Calu3 (cell line): Measurements from ENCODE around the gene HIPK3. TPM values are rescaled to one million over a fixed set of nuclear protein-coding genes. Genes with fewer than 3 reads are reported as not detected.

Experiments used
- BruUV-seq: library from RNA; stranded (reverse); fragments of 400-500 nt; replicated peaks from 2 replicates; lab custom pipeline; 2021; lab: Mats Ljungman, UMichigan
- CTCF ChIA-PET: fragments of 300-600 bp; sonication (Branson Sonifier 250); formaldehyde crosslinking; loops from one replicate; lab custom pipeline; 2022; ENCODE audit warnings: antibody characterized with exemption; lab: Charles Lee
- DNase-seq: peaks from one replicate; pipeline ENCODE4 v3.0.0; 2022
- H3K27ac Mint-ChIP-seq: one replicate; pipeline ENCODE4 v1.8.0; 2022; ENCODE audit warnings: mixed read lengths; ENCODE audit not compliant: unreplicated experiment
- H3K27me3 Mint-ChIP-seq: one replicate; pipeline ENCODE4 v1.8.0; 2022; ENCODE audit warnings: mixed read lengths; ENCODE audit not compliant: unreplicated experiment
- H3K36me3 Mint-ChIP-seq: one replicate; pipeline ENCODE4 v1.8.0; 2022; ENCODE audit warnings: mild to moderate bottlenecking, moderate library complexity, mixed read lengths; ENCODE audit not compliant: insufficient read depth, unreplicated experiment
- H3K4me1 Mint-ChIP-seq: one replicate; pipeline ENCODE4 v1.8.0; 2022; ENCODE audit warnings: mild to moderate bottlenecking, low read depth, mixed read lengths; ENCODE audit not compliant: unreplicated experiment
- H3K4me3 Mint-ChIP-seq: one replicate; pipeline ENCODE4 v1.8.0; 2022; ENCODE audit warnings: mild to moderate bottlenecking, low read depth, moderate library complexity, mixed read lengths; ENCODE audit not compliant: unreplicated experiment
- H3K9me3 Mint-ChIP-seq: one replicate; pipeline ENCODE4 v1.8.0; 2022; ENCODE audit warnings: low read depth, mixed read lengths; ENCODE audit not compliant: unreplicated experiment
- CTCF ChIP-seq: fragments of 200-600 bp; IDR thresholded peaks from one replicate; pipeline ENCODE4 v1.8.0; 2022; ENCODE audit warnings: antibody characterized with exemption; ENCODE audit not compliant: unreplicated experiment
- intact Hi-C: fragments of 100-400 bp; cut with micrococcal nuclease; formaldehyde crosslinking; loops from one replicate; pipeline ENCODE4 v1.10.0; 2022; ENCODE audit not compliant: unreplicated experiment
- total RNA-seq: library from RNA; stranded (reverse); gene quantifications from 2 replicates; pipeline ENCODE4 v1.2.3, GENCODE V29; 2022

Gene HIPK3
- total RNA-seq, 1 experiment from 2014 or later: 53.6 TPM

DNA sequence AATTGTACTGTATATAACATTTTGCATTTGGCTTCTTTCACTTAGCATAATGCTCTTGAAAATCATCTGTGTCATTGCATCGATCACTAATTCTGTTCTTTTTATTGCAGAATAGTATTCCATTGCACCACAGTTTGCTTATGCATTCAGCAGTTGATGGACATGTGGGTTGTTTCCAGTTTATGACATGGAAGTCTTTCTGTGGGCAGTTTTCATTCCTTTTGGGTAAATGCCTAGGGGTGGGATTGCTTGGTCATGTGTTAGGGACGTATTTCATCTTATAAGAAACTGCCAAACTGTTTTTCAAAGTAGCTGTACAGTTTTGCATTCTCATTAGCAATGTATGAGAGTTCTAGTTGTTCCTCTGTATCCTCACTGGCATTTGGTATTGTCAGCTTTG is 127.0 kb downstream of the HIPK3 start:
- H3K9me3 Mint-ChIP-seq: no peaks in the 10 kb centered on the region
- CTCF ChIA-PET: no interaction called here
- H3K4me1 Mint-ChIP-seq: no peaks in the 10 kb centered on the region
- no peak overlapping the region for H3K27ac Mint-ChIP-seq
- no peak for DNase-seq
- BruUV-seq: no TSS peak
- H3K36me3 Mint-ChIP-seq: no peaks in the 10 kb centered on the region
- intact Hi-C loops: no loop called here
- no peaks in the 10 kb centered on the region for H3K27me3 Mint-ChIP-seq
- TF ChIP-seq CTCF: no peak
- H3K4me3 Mint-ChIP-seq: no peak overlapping the region

GRCh38 chr11:33387581-33387980 is 130.4 kb downstream of the HIPK3 start:
- no TSS peak for BruUV-seq
- no peak for TF ChIP-seq CTCF
- Mint-ChIP-seq H3K36me3 (no peaks in the 10 kb centered on the region), H3K9me3 (no peaks in the 10 kb centered on the region), H3K4me3 (no peak overlapping the region), H3K27me3 (no peaks in the 10 kb centered on the region), H3K27ac (no peak overlapping the region), H3K4me1 (no peaks in the 10 kb centered on the region)
- CTCF ChIA-PET: no interaction called here
- no peak for DNase-seq
- intact Hi-C loops: no loop called here

DNA sequence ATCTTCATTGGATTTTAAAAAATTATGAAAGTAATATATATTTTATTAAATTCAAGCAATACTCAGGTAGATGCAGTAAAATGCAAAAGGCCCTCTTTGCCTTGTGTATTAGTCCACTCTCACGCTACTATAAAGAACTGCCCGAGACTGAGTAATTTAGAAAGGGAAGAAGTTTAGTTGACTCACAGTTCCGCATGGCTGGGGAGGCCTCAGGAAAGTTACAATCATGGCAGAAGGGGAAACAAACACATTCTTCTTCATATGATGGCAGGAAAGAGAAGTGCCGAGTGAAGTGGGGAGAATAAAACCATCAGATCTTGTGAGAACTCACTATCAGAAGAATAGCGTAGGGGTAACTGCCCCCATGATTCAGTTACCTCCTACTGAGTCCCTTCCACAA is 130.8 kb downstream of the HIPK3 start:
- CTCF ChIA-PET: no interaction called here
- DNase-seq: no peak
- Mint-ChIP-seq H3K36me3 (no peaks in the 10 kb centered on the region), H3K4me3 (no peak overlapping the region), H3K27me3 (no peaks in the 10 kb centered on the region), H3K27ac (no peak overlapping the region), H3K4me1 (no peaks in the 10 kb centered on the region), H3K9me3 (no peaks in the 10 kb centered on the region)
- TF ChIP-seq CTCF: no peak
- intact Hi-C loops: no loop called here
- BruUV-seq: no TSS peak

- Mint-ChIP-seq H3K36me3 (no peaks in the 10 kb centered on the region), H3K27me3 (no peaks in the 10 kb centered on the region), H3K27ac (no peak overlapping the region), H3K4me3 (no peak overlapping the region), H3K9me3 (no peaks in the 10 kb centered on the region), H3K4me1 (no peaks in the 10 kb centered on the region)
- no peak for TF ChIP-seq CTCF
- no peak for DNase-seq
- no TSS peak for BruUV-seq
- CTCF ChIA-PET: no interaction called here
- intact Hi-C loops: no loop called here
Measured at GRCh38 chr11:33388793-33389525, 131.8 kb downstream of the HIPK3 start.
